K562 (cell line): ENCODE results near the gene RASAL1. TPM values are rescaled to one million over a fixed set of nuclear protein-coding genes. Genes with fewer than 3 reads are reported as not detected.

Experiments used
- ATAC-seq: fragments of 200-7000 bp; cut with Tn5 transposase; 3 replicates; pipeline ENCODE4 v1.9.1; 2020; ENCODE audit warnings: moderate library complexity
- BruUV-seq: library from RNA; stranded (reverse); fragments of 400-500 nt; replicated peaks from 2 replicates; lab custom pipeline; 2021; lab: Mats Ljungman, UMichigan
- CTCF ChIA-PET: fragments of 300-600 bp; formaldehyde crosslinking; extraction: SDS; loops from one replicate; lab custom pipeline; 2021; ENCODE audit warnings: low intra/inter-chr PET ratio; lab: Yijun Ruan, JAX
- POLR2A ChIA-PET: fragments of 300-600, 350-650 bp; sonication (Branson Sonifier 250); formaldehyde crosslinking; extraction: SDS; loops from one replicate; lab custom pipeline; 2021; ENCODE audit warnings: antibody characterized with exemption, inconsistent platforms; lab: Yijun Ruan, JAX
- DNase-seq, 4 experiments: peaks; one replicate each; pipeline versions ENCODE4 v3.0.0 to v3.0.0-alpha.2; 2011 to 2018; ENCODE audit warnings: low spot score in 3 of 4, mixed read lengths in 3 of 4; ENCODE audit errors: extremely low read depth in 1 of 4
- FAIRE-seq: peaks from 2 replicates; lab custom pipeline; 2011; peaks lifted over from hg19 to GRCh38; lab: Jason Lieb, UNC
- H2AFZ ChIP-seq: 2 replicates; pipeline ENCODE4 v1.6.0; 2011; ENCODE audit warnings: low read depth, low read length, control low read depth, inconsistent platforms
- H3K27ac ChIP-seq: fragments of 200-600 bp; 3 replicates; pipeline ENCODE4 v1.8.0; 2011; ENCODE audit warnings: low read depth, mild to moderate bottlenecking, control low read depth, inconsistent platforms, low read length, moderate library complexity, mixed read lengths; ENCODE audit errors: extremely low read depth
- H3K27me3 ChIP-seq, 2 experiments: fragments of 300-600 bp in 1 of 2; 2 replicates in 1 of 2; 3 replicates in 1 of 2; pipeline versions ENCODE4 v1.6.0 to v1.8.0; 2011; ENCODE audit warnings: inconsistent platforms in 2 of 2, low read length in 2 of 2, mild to moderate bottlenecking in 1 of 2, mixed read lengths in 1 of 2, moderate library complexity in 1 of 2; ENCODE audit not compliant: control insufficient read depth in 2 of 2, insufficient read depth in 2 of 2
- H3K36me3 ChIP-seq: fragments of 300-600 bp; 3 replicates; pipeline ENCODE4 v1.8.0; 2011; ENCODE audit warnings: mild to moderate bottlenecking, low read length, inconsistent platforms; ENCODE audit not compliant: control insufficient read depth, insufficient read depth
- H3K4me1 ChIP-seq, 2 experiments: fragments of 200-600 bp in 1 of 2; replicated peaks in 1 of 2; 2 replicates in 1 of 2; 3 replicates in 1 of 2; pipeline versions ENCODE4 v1.5.1 to v1.8.0; 2011; ENCODE audit warnings: inconsistent platforms in 2 of 2, low read length in 2 of 2, mild to moderate bottlenecking in 1 of 2, mixed read lengths in 1 of 2, moderate library complexity in 1 of 2; ENCODE audit not compliant: control insufficient read depth in 2 of 2, insufficient read depth in 2 of 2
- H3K4me2 ChIP-seq: 2 replicates; pipeline ENCODE4 v1.6.1; 2011; ENCODE audit warnings: low read length, control low read depth, inconsistent platforms, mixed read lengths; ENCODE audit not compliant: insufficient read depth
- H3K4me3 ChIP-seq: fragments of 200-600 bp; sonication (generic), shearing (Covaris generic); 2 replicates; pipeline ENCODE4 v1.5.1; 2016; ENCODE audit warnings: control low read depth, inconsistent platforms
- H3K79me2 ChIP-seq: fragments of 200-600 bp; 3 replicates; pipeline ENCODE4 v1.8.0; 2011; ENCODE audit warnings: low read length, inconsistent platforms; ENCODE audit not compliant: control insufficient read depth, insufficient read depth
- H3K9ac ChIP-seq, 2 experiments: 2 replicates each; pipeline versions ENCODE4 v1.6.0 to v1.6.1; 2011; ENCODE audit warnings: low read depth in 2 of 2, low read length in 2 of 2, control low read depth in 1 of 2, inconsistent platforms in 1 of 2, mild to moderate bottlenecking in 1 of 2, mixed read lengths in 1 of 2; ENCODE audit not compliant: insufficient read depth in 1 of 2
- H3K9me1 ChIP-seq: one replicate; pipeline ENCODE4 v1.6.0; 2011; ENCODE audit warnings: inconsistent platforms, mild to moderate bottlenecking, low read length, moderate library complexity; ENCODE audit not compliant: control insufficient read depth, insufficient read depth
- H3K9me3 ChIP-seq: replicated peaks from 2 replicates; pipeline ENCODE4 v1.5.1; 2011; ENCODE audit warnings: low read depth, low read length, inconsistent platforms; ENCODE audit not compliant: control insufficient read depth, insufficient read depth
- H4K20me1 ChIP-seq: replicated peaks from 2 replicates; pipeline ENCODE4 v1.6.1; 2011; ENCODE audit warnings: low read length, inconsistent platforms, mixed read lengths; ENCODE audit not compliant: control insufficient read depth, insufficient read depth
- KDM1A ChIP-seq, 2 experiments: fragments of 450-650 bp; IDR thresholded peaks; 2 replicates each; pipeline ENCODE4 v1.6.1; 2016; ENCODE audit warnings: mild to moderate bottlenecking in 2 of 2
- POLR3A ChIP-seq: IDR thresholded peaks from 2 replicates; pipeline ENCODE4 v1.6.1; 2011; ENCODE audit warnings: borderline replicate concordance, mild to moderate bottlenecking, moderate library complexity; ENCODE audit not compliant: insufficient read length, insufficient read depth; ENCODE audit errors: extremely low read depth
- RFX1 ChIP-seq: fragments of 450-650 bp; IDR thresholded peaks from 2 replicates; pipeline ENCODE4 v1.6.1; 2016; ENCODE audit warnings: mild to moderate bottlenecking, moderate library complexity
- RFX7 ChIP-seq: fragments of 250-450 bp; sonication (Bioruptor Pico); IDR thresholded peaks from 2 replicates; pipeline ENCODE4 v1.5.1; 2021; ENCODE audit warnings: mild to moderate bottlenecking
- ZFP36 ChIP-seq: fragments of 150-350 bp; IDR thresholded peaks from 2 replicates; pipeline ENCODE4 v1.6.1; 2018; ENCODE audit warnings: low read length, low read depth; ENCODE audit not compliant: partially characterized antibody
- WGBS: fragments of 100-300 bp; shearing (Covaris generic); methylation state at CpG from one replicate; pipeline ENCODE4 v1.1.6; 2016; ENCODE audit warnings: low coverage, mixed read lengths; ENCODE audit not compliant: insufficient coverage; ENCODE audit errors: missing lambda C conversion rate; 5-methylcytosine and 5-hydroxymethylcytosine counted together
- in situ Hi-C: fragments of 300-500 bp; cut with MboI; formaldehyde crosslinking; loops from 4 replicates; pipeline ENCODE4 v1.15.0; 2018; ENCODE audit warnings: inconsistent platforms, mixed read lengths
- intact Hi-C: fragments of 100-400 bp; cut with micrococcal nuclease; formaldehyde crosslinking; loops from 2 replicates; pipeline ENCODE4 v1.14.2; 2022
- polyA plus RNA-seq, 8 experiments: library from polyadenylated mRNA; depleted of rRNA in 4 of 8; stranded (reverse) in 5 of 8; unstranded in 3 of 8; fragments of >200 nt; fragmentation: Nextera tagmentation in 2 of 8; fragmentation: Illumina TruSeq in 1 of 8; extraction: Ambion mirVana in 2 of 8; extraction: Trizol in 1 of 8; gene quantifications; 2 replicates each; pipeline versions ENCODE4 v1.2.1 to v1.2.3, GENCODE V29; 2011 to 2014; ENCODE audit warnings: inconsistent platforms in 1 of 8, missing spikeins in 1 of 8
- total RNA-seq, 7 experiments: library from RNA; depleted of rRNA in 6 of 7; stranded (reverse); fragments of >200 nt in 6 of 7; fragmentation: Illumina TruSeq in 2 of 7; extraction: Trizol in 2 of 7; gene quantifications; 2 replicates each; pipeline versions ENCODE4 v1.2.1 to v1.2.3, GENCODE V29; 2011 to 2021; ENCODE audit warnings: low replicate concordance in 1 of 7
- TF ChIP-seq, protein P1 (sequence below): sonication (generic); formaldehyde crosslinking; IDR thresholded peaks from 2 replicates; pipeline ENCODE4 v1.8.1; 2023; ENCODE audit warnings: mild to moderate bottlenecking, missing genetic modification reagents

Gene RASAL1
- total and polyA plus RNA-seq, 9 of the 15 experiments (the other 6 are each of a cell fraction or from before 2014, with no cell fraction given): 0.06 to 0.16 (median 0.14) TPM; not detected in 6

DNA sequence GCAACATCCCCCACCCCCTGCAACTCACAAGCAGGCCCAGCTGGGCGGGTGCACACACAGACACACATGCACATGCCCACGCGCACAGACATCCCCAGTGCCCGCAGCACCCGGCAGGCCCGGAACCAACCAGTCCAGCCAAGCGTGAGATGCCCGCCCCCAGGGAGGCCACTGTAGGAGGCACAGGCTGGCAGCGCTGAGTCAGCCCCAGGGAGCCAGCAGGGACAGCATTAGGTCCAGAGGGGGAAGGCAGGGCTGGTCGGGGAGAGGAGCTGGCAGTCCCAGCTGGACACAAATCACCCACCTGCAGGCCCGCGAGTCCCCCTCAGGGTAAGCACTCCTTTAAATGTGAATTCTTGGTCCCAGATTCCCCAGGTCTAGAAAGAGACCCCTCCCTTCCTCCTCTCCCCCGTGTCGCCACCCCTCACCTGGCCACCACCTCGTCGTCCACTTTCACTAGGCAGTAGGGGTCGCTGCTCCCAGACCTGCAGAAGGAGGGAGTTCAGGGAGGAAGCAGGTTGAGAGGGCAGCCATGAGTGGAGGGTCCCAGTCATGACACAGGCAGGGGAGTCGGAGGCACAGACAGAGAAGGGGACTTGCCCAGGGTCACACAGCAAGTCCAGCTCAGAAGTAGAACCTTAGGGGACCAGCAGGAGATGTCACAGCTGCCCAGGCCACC lies 5.0 kb downstream of the RASAL1 start (continued):
- TF ChIP-seq, protein P1, sequence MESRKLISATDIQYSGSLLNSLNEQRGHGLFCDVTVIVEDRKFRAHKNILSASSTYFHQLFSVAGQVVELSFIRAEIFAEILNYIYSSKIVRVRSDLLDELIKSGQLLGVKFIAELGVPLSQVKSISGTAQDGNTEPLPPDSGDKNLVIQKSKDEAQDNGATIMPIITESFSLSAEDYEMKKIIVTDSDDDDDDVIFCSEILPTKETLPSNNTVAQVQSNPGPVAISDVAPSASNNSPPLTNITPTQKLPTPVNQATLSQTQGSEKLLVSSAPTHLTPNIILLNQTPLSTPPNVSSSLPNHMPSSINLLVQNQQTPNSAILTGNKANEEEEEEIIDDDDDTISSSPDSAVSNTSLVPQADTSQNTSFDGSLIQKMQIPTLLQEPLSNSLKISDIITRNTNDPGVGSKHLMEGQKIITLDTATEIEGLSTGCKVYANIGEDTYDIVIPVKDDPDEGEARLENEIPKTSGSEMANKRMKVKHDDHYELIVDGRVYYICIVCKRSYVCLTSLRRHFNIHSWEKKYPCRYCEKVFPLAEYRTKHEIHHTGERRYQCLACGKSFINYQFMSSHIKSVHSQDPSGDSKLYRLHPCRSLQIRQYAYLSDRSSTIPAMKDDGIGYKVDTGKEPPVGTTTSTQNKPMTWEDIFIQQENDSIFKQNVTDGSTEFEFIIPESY: no peak
- TF ChIP-seq, all 486 proteins: peak for 5

DNA sequence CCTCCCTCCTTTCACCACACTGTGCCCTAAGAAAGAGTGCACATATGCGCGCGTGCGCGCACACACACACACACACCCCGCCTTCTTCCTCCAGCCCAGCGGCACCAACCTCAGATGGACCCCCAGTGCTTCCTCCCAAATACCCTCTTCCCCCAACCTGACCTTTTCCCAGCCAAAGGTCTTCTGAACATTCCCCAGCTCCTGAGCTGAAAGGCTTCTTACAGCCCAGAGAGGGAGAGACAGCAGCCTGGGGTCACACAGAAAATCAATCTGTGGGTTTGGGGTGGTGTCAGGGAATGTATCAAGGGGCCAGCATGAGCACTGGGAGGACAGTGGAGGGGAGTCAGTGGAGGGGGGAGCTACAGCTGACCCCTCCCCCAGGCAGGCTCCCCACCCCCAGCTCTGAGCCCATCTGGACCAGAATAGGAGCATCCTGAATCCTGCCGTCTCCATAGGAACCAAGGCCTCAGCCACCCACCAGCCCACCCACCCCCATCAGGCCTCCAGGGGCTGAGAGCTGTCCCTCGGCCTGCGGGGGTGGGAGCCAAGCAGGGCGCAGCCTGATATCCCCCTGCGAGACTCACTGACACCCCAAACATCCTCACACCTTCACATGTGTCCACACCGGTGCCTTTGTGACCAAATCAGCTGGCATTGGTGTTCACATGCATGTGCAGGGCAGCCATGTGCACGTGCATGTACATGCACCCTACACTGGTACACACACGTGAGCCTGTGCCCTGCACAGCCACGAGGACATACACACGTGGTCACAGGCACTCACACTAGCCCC lies 5.7 kb downstream of the RASAL1 start:
- in situ Hi-C loops (no loop called here), intact Hi-C loops (no loop called here)
- Histone ChIP-seq H4K20me1 (no peaks in the 10 kb centered on the region; the same call in 1 of the 2 replicates), H3K79me2 (no peaks in the 10 kb centered on the region), H3K9ac (no peak overlapping the region), H3K9me3 (no peaks in the 10 kb centered on the region), H3K36me3 (no peaks in the 10 kb centered on the region), H3K4me1 (peaks cover 0 to 17% of the 10 kb centered on the region in 2 experiments; a peak in 2 of 5 replicates), H3K27ac (no peak overlapping the region), H3K9me1 (no peaks in the 10 kb centered on the region), H2AFZ (no peak overlapping the region), H3K27me3 (peaks cover 0 to 7% of the 10 kb centered on the region in 2 experiments; a peak in 2 of 5 replicates), H3K4me3 (no peak overlapping the region), H3K4me2 (no peak overlapping the region)
- no TSS peak for BruUV-seq
- ChIA-PET CTCF (no interaction called here), POLR2A (interaction anchor here (0.5 to 1.0 kb wide), 5 partner anchors 13 to 783 kb away, joined by 3 to 5 read pairs (median 3); no protein-coding TSS in a partner anchor)
- peak; percentile 51 for TF ChIP-seq ZFP36
- TF ChIP-seq RFX7: no peak
- peak in 1 of 2 experiments; percentile 6; a peak in 1 of 4 replicates for TF ChIP-seq KDM1A (IDR thresholded peaks at IDR 0.05)
- TF ChIP-seq POLR3A: no peak
- peak; percentile 59 for TF ChIP-seq RFX1
- no peak for FAIRE-seq
- WGBS: 30% methylated on average over 13 of the region's 17 CpGs
- no peak for ATAC-seq
- DNase-seq: no peak
